ENCODE results near the gene TMPRSS12.

DNA sequence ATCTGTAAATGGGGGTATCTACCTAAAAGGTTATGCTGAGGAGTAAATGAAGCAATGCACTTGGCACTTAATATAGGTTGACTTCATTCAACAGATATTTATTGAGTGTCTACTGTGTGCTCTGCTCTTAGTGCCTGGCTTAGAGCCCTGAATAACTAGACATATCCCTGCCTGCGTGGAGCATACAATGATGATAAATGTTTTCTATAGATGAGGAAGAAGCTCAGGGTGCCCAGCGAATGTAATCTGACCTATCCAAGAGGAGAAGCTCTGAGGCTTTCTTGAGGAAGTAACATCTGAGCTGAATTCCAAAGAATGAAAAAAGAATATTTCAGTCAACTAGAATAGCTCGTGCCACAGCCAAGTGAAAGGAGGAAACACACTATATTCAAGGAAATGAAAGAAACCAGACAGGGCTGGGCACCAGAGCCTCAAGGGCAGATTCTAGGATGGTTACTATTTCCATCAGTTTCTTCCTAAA, 91.7 kb downstream of the TMPRSS12 start:
- TF ChIP-seq EZH2phosphoT487 (IDR thresholded peaks at IDR 0.05) = no peak
- no peak for TF ChIP-seq EZH2 (IDR thresholded peaks at IDR 0.05)
- TF ChIP-seq, protein P1, sequence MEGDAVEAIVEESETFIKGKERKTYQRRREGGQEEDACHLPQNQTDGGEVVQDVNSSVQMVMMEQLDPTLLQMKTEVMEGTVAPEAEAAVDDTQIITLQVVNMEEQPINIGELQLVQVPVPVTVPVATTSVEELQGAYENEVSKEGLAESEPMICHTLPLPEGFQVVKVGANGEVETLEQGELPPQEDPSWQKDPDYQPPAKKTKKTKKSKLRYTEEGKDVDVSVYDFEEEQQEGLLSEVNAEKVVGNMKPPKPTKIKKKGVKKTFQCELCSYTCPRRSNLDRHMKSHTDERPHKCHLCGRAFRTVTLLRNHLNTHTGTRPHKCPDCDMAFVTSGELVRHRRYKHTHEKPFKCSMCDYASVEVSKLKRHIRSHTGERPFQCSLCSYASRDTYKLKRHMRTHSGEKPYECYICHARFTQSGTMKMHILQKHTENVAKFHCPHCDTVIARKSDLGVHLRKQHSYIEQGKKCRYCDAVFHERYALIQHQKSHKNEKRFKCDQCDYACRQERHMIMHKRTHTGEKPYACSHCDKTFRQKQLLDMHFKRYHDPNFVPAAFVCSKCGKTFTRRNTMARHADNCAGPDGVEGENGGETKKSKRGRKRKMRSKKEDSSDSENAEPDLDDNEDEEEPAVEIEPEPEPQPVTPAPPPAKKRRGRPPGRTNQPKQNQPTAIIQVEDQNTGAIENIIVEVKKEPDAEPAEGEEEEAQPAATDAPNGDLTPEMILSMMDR (IDR thresholded peaks at IDR 0.05) = no peak

Data from neural progenitor cell (in vitro differentiated cells).